DMS114 treated with DMSO at 0.1 percent for 48 hours (cell line): ENCODE data around the gene TBX15.

Experiments used
- DNase-seq: peaks from one replicate; lab custom pipeline; 2025; ENCODE audit not compliant: unreplicated experiment; lab: John Stamatoyannopoulos, UW

The TBX15 gene

DNA sequence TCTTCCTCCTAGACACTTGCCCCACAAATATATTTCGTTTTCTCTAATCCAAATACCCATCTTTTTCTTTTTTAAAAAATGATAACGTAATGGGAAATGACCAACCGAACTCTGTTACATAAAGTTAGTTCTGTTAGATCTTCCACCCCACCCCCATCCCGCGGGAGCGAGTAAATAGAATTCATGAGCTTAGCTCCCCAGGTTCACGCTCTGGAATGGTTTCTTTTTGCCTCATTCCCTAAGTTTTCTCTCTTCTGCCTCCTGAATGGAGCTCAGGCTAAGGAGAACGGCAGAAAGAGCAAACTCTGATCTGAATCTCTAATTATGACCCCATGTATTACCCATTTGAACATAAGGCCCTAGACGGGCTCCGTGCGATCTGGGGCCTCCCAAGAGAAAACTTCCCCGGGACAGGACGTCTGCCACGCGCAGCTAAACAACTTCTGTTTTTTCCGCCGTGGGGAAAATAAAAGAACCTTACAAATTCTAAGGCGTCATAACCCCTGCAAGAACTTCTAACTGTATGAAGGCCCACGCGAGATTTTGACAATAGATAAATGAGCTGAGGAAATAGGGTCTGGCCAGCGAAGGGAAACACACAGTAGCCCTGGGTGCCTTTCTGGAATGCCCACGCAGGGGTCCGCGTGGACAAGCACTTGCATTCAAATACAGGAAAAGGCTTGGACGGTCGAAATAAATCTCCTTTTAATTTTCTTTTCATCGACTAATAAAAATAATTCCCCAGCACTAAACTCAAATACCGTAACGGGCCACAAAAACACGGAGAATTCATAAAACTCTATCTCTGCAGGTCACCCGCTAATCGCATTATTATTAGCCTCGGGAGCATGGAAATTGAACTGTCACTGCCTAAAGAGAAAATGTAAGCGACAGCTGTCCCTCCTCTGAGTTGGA lies 2.2 kb downstream of the TBX15 start:
- DNase-seq = no peak

- DNase-seq = no peak
Measured at GRCh38 chr1:118984722-118985639, 3.2 kb downstream of the TBX15 start.

- DNase-seq = no peak
Measured at GRCh38 chr1:118984086-118984721, 3.9 kb downstream of the TBX15 start.

DNA sequence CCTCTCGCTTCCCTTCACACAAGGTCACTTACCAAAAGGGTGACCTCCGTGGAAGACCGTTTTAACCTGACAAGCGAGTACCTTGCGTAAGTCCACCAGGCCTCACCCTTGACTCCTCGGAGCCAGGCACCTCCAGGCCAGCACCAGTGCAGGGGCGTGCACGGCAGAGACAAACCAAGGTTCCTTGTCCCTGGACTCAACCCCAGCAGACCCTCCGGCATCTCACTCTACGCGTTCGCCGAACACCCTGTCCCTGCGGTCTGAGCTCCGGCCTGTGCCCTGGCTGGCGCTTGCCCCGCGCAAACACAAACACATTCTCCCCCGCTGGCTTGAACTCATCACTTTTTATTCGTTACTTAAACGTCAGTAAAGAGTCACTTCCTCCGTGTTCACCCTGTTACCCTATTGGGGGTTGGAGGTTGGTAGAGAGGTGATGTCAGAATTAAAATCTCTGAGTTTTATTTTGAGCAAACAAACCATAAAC lies 4.5 kb downstream of the TBX15 start:
- no peak for DNase-seq

GRCh38 chr1:118982821-118983557 lies 5.2 kb downstream of the TBX15 start:
- DNase-seq = no peak

GRCh38 chr1:118982266-118982665 lies 5.9 kb downstream of the TBX15 start:
- DNase-seq = no peak

GRCh38 chr1:118981436-118981835 lies 6.7 kb downstream of the TBX15 start:
- DNase-seq = no peak

GRCh38 chr1:118979754-118980575 lies 8.2 kb downstream of the TBX15 start:
- no peak for DNase-seq

GRCh38 chr1:118978914-118979701 lies 9.0 kb downstream of the TBX15 start:
- DNase-seq = no peak

GRCh38 chr1:118977600-118977999 lies 10.5 kb downstream of the TBX15 start:
- no peak for DNase-seq

- no peak for DNase-seq
Measured at GRCh38 chr1:118974661-118975060, 13.5 kb downstream of the TBX15 start.

- DNase-seq = no peak
Measured at GRCh38 chr1:118973531-118974137, 14.5 kb downstream of the TBX15 start.

- DNase-seq = no peak
Measured at GRCh38 chr1:118973032-118973431, 15.1 kb downstream of the TBX15 start.

GRCh38 chr1:118970451-118970850 lies 17.7 kb downstream of the TBX15 start:
- DNase-seq = no peak

DNA sequence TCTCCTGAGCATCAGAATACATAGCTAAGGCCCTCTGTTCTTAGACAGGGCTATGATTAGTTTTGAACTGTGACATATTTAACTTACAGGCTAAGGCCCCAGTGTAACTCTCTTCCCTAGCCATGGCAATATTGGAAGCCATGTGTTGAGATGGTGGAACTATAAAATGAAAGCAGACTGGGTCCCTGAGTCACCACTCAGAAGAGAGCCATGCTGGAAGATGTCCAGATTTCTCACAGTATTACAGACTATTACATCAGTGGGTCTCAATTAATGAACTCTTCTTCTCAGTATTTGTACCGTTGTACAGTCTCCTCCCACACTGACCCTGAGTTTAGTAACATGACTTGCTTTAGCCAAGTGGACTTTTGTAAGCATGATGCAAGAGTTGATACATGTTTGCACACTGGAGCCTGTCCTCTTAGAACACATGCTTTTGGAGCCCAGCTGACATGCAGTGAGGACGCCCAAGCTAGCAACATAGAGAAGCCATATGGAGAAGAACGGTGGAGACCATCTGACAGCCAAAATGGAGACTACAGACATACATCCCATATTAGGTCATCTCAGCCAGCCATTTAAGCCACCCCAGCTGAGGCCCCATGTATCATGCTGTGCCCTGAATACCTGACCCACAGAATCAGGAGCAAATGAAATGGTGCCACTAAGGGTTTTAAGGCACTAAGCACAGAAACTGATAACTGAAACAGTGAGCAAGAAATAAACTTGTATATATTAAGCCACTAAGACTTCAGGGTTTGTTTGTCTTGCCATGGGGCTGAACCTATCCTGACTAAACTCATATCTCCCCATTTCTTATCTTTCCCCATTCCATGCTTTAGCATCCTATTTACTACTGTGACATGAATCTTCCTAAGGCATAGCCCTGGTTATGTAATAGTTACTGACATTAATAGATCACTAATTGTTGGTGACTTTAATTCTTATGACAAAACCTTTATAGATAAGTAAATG lies 24.4 kb downstream of the TBX15 start:
- no peak for DNase-seq

DNA sequence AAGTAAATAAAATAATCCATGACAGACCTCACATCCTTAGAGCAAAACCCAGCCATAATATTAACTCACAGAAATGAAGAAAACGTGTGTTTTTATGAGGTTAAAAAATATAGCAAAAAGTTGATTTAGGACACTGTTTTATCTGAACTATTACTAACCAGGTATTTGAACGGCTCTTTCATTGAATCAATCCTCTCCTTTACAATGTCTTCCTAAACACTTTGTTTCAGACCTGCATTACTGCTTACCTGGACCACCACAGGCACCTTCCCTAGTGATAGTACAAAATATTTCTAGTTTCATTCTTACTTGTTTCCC lies 25.0 kb downstream of the TBX15 start:
- DNase-seq = no peak

GRCh38 chr1:118961156-118961555 lies 27.0 kb downstream of the TBX15 start:
- DNase-seq = no peak
